HG03442 (cell line): ENCODE results near the gene FPR1.
"Not testable (repeated sequence)": the region's sequence is repeated elsewhere in the genome, so short reads cannot be mapped to it uniquely, and the experiment has no call there.

Source experiments
- ATAC-seq: cut with Tn5 transposase; IDR thresholded peaks from one replicate; pipeline ENCODE4 v1.9.1; 2021; ENCODE audit warnings: mild to moderate bottlenecking, moderate library complexity; ENCODE audit not compliant: unreplicated experiment

FPR1 gene

DNA sequence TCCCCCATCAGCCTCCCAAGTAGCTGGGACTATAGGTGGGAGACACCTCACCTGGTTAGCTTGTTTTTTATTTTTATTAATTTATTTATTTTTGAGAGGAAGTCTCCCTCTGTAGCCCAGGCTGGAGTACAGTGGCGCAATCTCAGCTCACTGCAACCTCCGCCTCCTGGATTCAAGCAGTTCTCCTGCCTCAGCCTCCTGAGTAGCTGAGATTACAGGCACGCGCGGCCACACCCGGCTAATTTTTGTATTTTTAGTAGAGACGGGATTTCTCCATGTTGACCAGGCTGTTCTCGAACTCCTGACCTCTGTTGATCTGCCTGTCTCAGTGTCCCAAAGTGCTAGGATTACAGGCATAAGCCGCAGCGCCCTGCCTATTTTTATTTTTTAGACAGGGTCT lies 13.2 kb downstream of the FPR1 start:
- ATAC-seq, result not testable (repeated sequence)

DNA sequence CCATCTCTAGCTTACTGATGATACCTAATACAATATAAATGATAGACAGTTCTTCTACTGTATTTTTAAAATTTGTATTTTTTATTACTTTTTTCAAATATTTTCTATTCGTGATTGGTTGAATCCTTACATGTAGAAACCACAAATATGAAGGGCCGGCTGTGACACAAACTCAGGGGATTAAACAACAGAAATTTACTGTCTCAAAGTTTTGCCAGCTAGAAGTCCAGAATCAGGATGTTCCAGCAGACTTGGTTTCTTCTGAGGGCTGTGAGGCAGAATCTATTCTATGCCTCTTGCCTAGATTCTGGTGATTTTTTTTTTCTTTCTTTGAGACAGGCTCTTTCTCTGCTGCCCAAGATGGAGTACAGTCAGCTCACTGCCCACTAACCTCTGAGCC lies 13.8 kb downstream of the FPR1 start:
- ATAC-seq, result no peak

DNA sequence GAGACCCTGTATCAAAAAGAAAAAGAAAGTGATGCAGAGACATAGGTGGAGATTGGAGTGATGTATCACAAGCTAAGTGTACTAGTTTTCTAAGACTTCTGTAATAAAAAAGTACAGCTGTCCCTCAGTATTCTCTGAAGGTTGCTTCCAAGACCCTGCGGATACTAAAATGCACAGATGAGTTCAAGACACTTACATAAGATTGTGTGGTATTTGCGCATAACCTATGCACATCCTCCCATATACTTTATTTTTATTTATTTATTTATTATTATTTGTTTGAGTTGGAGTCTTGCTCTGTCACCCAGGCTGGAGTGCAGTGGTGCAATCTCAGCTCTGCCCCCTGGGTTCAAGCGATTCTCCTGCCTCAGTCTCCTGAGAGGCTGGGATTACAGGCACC lies 14.3 kb downstream of the FPR1 start:
- ATAC-seq, result no peak

DNA sequence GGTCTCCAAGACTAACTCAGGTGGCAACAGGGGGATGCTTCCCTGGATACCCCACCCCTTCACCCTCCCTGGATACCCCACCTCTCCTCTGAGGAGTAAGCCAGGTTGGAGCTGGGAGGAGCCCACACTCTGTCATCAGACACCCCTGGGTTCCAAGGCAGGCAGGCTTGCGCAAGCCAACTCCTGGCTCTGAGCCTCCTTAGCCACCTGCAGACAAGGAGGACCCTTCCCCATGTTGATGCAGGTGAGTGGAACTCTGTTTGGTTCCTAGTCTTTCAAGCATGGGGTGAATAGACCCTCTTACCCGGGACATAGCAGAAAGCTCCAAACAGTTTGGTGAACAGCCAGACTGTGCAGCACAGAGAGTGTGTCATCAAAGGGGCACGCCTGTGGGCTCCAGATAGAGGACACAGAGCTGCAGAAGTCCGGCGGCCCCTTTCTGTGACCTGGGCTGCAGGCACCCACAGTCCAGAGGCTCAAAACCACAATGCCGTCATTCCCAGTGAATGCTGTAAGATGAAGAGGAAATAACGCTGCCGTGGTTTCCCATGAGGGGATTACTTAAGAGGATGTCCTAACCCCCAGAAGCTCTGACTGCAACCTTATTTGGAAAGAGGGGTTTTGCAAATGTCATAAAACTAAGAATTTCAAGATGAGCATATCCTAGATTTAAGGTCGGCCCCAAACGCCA lies 15.8 kb downstream of the FPR1 start:
- no peak for ATAC-seq

DNA sequence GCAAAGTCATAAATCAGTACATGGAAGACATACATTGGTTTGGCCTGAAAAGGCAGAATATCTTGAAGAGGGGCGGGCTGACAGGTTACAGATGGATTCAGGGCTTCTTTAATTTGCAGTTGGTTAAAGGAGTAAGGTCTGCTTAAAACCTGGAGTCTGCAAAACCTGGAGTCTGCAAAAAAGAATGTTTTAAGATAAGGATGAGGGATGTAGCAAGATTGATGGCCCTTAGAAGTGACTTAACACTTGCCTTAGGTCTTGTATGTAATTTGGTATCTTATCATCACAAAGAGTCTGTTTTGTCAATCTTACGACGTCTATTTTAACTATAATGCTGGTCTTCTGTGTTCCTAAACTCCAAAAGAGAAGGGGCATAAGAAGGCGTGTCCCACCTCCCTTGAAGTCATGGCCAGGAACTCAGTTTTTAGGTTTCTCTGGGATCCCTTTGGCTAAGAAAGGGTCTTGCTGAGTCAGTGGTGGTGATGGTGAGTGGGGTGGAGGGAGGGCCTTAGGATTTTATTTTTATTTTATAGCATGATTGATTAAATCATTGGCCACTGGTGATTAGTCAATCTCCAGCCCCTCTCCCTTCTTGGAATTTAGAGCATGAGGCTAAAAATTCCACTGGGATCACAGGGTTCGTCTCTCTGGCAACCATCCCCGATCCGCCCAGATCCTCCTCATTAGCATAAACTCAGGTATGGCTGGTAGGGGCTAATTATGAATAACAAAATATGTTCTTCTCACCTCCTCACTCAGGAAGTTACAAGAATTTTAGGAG lies 17.7 kb downstream of the FPR1 start:
- ATAC-seq, result no peak

DNA sequence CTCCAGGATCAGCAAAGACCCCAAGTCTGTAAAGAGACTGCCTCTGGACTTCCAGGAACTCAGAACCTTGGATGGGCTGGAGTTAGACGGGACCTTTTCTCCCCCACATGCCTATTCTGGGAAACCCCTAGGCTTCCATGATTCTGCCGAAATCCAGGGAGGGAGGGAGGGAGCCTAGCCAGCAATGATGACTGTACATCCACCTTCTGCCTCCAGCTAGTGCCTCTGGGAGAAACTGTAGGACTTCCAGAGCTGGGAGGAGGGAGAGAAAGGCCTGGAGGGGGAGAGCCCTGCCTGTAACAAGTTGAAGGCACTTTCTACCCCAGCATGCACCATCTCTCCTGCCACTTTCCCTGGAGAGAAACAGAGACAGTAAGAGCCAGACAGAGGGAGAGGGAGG lies 21.9 kb downstream of the FPR1 start:
- ATAC-seq, result no peak

DNA sequence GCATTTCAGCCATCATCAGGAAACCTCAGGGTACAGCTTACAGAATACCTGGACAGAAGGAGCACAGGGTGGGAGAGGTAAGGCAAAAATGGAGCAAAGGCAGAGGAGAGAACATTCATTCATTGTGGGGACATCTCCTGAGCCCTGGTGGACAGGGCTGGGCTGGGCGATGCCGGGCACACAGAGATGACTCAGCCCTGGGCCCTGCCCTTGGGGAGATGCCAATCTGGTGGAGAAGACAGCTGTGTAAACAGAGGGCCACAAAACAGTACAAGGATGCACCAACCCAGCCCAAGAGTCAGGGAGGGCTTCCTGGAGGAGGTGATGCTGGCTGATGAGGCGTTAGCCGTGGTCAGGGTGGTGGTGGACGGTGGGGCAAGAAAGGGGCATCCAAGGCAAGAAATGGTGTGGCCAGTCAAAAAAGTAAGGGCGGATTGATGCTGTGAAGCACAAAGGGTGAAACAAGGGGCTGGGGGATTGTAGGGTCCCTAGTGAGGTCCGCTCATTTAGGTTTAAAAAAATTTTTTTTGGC lies 24.3 kb downstream of the FPR1 start:
- no peak for ATAC-seq

DNA sequence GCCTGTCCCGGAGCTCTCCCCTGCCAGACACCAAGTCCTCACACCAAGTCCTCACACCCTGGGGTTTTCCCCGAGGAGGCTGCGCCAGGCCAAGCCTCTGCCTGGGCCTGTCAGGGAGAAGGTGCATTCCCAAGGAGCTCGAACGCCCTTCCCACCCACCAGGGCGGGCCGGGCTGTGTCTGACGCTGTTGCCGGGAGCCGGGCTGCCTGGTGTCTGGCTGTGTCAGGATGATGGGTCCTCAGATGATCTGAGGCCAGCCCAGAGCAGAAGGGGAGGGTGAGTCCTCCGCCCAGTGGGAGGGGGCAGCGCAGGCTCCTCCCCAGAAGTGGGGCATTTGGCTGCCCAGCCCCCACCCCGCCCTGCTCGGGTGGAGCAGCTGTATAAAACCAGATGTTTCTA lies 25.6 kb downstream of the FPR1 start:
- no peak for ATAC-seq

DNA sequence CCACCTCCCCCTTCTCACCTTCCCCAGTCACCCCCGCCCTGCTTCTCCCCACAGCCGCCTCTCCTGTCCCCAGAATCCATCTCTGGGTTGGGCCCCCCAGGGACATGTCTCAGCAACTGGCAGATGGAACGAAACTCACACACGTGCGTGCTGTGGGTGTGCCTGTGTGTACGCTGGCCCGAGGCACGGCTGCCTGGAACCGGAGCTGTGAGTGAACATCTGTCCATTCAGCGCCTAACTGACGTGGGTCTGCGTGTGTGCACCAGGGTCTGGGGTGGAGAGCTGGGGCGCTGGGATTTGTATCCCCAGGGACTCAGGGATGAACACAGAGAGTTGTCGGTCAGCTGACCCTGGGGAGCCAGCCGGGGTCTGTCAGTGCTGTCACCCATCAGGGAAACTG lies 27.1 kb downstream of the FPR1 start:
- no peak for ATAC-seq

DNA sequence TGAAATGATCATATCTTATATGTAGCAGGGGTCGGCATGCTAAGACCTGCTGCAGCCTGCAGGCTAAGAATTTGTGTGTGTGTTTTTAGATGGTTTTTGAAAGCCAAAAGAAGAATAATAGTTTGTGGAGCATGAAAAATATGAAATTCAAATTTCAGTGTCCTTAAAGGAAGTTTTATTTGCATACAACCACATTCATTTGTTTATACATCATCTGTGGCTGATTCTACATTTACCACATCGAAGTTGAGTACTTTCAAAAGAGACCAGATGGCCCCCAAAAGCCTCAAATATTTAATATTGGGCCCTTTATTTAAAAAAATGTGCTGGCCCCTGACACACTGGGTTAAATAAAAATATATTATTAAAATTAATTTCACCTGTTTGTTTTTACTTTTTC lies 29.2 kb downstream of the FPR1 start:
- ATAC-seq, result no peak

DNA sequence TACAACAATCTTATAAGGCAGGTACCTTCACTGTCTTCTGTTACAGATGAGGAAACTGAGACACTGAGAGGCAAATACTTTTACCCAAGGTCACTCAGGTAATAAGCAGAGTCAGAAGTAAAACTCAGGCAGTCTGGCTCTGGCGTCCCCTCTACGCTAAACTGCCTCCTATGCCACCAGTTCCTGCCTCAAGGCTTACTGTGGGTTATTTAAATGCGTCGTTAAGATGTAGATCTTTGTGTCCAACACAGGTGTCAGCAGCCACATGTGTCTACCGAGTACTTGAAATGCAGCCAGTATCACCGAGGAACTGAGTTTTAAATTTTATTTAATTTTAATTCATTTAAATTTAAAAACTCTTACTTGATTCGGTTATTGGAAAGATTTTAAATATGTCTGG lies 29.8 kb downstream of the FPR1 start:
- no peak for ATAC-seq

DNA sequence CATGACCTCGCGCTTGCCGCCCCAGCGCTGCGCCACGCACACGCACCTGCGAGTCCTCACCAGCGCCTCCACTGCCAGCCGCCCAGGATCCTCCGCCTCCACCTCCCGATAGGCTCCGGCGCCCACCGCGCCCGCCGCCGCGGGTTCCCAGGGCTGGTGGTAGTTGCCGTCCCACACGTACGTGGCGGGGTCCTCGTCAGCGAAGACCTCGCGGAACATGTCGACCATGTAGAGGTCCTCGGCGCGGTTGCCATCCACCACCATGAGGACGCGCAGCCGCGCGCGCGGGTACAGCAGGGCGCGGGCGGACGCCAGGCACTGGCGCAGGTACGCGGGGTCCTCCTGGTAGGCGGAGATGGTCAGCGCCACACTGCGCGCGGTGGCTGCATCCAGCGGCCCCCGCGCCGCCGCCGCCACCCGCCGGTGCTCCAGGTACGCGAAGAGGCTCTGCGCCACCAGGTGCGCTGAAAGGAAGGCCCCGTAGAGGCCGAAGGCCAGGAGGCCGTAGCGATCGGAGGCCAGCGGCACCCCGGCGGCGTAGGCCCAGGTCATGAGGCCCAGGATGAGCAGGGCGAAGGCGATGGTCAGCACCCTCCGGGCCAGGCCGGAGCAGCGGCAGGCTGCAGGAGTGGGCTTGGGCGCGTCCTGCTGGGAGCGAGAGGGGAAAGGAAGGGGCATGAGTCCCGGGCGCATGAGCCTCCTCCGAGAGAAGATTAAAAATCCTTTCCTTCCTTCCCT lies 32.3 kb downstream of the FPR1 start:
- ATAC-seq, result no peak

DNA sequence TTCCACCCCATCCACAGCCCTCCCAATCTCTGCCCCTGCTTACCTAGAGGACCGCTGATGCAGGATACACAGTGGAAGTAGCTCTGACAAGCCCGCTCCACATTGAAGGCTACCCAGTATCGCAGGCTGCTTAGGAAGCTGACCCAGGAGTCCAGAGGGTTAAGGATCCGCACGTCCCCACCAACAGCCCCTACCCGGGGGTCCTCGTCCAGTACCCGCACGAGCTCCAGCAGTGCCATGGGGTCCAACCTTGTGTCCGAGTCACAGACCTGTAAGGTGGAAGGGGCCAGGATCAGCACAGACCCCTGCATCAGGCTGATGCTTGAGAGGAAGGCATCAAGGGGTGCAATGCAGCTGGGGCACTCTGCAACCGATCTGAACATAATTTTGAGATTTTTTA lies 34.8 kb downstream of the FPR1 start:
- no peak for ATAC-seq

DNA sequence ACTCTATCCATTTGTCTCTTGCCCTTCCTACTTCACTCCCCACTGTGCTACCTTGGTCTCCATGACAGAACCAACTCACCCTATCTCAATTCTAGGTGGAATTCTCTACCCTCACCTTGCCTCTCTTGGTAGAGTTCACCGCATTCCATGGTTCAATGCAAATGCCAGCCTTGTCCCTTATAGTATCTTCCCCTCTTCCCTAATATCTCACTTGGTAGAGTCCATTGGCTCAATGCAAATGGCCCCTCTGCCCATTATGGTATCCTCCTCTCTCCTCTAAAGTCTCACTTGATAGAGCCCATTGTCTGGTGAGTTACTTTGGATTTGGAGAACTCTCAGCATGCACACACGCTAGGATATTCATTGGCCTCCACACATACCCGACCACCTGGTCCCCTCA lies 35.8 kb downstream of the FPR1 start:
- no peak for ATAC-seq

DNA sequence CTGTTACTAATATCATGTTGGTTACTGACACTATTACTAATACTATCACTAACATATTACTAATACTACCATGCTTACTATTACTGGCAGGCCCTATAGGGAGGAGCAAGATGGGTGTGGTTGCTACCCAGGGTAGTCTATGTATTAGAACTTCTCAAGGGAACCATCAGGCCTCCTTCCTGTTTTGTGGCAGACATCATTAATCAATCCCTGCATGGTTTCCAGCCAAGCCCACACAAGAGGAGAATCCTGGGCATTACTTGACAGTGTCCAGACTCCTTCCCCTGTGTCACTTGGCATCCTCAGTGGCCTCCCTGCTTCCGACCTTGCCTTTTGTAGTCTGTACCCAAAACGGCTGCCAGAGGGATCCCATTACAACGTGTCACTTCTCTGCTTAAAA lies 36.8 kb downstream of the FPR1 start:
- ATAC-seq, result no peak

DNA sequence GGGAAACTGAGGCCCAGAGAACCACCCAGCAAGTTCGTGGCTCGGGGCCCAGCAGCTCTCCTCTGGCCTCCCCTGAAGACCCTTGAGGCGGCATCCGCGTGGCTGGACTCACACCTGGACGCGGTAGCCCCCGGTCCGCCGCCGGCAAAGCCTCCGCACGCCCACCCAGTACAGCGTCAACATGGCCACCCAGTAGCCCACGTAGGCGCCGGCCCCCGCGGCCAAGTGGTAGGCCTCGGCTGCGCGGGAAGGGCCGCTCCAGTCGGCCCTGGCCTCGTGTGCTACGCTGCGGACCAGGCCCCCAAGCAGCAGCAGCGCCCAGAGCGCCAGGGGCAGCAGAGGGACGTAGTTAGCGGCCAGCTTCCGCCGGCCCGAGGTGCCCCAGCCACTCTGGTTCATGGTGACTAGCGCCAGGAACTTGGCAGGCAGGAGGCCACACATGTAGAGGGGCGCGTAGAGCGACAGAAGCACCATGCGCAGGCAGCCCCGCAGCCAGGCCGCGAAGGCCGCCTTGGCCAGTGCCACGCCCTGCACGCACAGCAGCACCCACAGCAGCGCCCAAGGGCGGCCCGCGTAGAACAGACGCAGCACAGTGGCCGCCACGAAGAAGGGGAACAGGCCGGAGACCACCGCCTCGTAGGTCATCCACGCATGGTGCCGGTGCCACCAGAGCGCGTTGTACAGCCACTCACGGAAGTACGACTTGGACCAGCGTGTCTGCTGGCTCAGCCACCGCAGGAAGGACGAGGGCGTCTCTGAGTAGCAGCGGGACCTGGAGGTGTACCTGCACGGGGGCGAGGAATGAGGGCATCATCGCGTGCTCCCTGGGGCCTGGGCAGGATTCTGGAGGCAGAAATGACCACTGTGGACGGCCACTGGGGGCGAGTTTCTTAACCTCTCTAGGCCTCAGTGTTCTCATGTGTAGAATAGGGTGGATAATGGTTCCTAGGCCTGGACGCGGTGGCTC lies 38.1 kb downstream of the FPR1 start:
- ATAC-seq, result no peak

DNA sequence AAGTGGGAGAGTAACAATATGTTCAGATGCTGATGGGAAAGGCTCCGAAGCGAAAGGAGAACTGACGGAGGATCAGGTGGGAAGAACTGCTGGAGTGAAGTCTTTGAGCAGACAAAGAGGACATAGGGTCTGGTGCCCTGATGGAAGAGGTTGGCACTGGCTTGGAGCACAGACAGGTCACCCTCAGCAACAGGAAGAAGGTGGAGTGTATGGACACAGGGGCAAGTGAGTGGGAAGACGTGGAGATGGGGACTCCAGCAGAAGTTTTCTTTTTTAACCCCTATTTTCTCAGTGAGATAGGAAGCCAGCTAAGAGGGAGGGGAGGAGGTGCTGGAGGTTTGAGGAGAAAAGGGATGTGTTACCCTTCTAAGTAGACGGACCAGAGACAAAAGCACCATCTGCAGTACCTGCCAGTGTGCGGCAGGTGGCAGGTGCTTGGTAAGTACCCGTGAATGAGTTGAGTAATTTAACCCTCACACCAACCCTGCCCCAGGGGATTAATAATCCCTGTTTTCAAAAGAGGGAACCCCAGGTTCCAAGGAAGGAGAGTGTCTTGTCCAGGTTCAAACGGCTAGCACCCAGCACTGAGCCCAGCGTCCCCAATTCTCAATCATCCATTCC lies 39.1 kb downstream of the FPR1 start:
- ATAC-seq, result no peak

DNA sequence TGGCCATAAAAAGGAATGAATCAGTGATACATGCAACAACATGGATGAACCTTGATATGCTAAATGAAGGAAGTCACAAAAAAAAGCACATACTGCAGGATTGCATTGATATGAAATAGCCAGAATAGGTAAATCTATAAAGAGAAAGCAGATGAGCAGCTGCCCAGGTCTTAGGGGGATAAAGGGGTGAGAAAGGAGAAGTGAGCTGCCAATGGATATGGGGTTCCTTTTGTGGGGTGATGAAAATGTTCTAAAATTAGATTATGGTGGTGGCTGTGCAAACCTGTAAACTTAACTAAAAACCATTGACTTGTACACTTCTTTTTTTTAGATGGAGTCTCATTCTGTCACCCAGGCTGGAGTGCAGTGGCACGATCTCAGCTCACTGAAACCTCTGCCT lies 40.0 kb downstream of the FPR1 start:
- ATAC-seq, result no peak

DNA sequence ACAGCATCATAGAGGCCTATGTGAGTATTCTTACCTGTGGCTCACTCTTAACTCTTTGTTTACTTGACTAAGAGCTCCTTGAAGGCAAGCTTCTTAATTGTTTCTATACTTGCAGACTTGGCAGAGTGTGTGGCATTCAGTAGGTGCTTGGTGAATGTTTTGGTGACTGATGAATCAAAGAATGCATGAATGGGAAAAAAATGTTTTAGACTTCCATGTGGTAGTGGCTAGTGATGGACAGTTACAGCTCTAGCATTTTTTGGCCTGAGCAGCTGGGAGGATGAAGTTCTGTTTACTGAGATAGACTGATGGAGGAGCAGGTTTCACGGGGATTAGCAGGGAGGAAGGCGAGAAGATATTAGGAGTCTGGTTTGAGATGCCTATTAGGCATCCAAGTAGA lies 41.5 kb downstream of the FPR1 start:
- no peak for ATAC-seq

DNA sequence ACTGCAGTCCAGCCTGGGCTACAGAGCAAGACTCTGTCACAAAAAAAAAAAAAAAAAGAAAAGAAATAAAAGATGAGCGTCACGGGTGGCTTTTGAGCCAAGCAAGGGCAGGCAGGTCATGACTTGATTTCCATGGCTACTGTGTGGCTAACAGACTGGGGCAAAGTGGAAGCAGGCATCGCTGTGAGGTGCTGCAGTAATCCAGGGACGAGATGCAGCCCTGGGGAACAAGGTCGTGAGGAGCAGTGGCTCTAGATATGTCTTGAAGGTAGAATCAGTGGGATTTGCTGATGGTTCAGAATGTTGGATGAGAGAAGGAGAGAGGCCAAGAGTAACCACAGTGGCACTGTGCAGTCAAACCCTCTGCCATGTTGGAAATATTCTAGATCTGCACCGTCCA lies 42.1 kb downstream of the FPR1 start:
- ATAC-seq, result no peak
